GM21447 (cell line): Measurements from ENCODE around the gene FTCD.

Experiments
- ATAC-seq: cut with Tn5 transposase; IDR thresholded peaks from one replicate; pipeline ENCODE4 v1.9.1; 2021; ENCODE audit not compliant: unreplicated experiment

Gene FTCD

DNA sequence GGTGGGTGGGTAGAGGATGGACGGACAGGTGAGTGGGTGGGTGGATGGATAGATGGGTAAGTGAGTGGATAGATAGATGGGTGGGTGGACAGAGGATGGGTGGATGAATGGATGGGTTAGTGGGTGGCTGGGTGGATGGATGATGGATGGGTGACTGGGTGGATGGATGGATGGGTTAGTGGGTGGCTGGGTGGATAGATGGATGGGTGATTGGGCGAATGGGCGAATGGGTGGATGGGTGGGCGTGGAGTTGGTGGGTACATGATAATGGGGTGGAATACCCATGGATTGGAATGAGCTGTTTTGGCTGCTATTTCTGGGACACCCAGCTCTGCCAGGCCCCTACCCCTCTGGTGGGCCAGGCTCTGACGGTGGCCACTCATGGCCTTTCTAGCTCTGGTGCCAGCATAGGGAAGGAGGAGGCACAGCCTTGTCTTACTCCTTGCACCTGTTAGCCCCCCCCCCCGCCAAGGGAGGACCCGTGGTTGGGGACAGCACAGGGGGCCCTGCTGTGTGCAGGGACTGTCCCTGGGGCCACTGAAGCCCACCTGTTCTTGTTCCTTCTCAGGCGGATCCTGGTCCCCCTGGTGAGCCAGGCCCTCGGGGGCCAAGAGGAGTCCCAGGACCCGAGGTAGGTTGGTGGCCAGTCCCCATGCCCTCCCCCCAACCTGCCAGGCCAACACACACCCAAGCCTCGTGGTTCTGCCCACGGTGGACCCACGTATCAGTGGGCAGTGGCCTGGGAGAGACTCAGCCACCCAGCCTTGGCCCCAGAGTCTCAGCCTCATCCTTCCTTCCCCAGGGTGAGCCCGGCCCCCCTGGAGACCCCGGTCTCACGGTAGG, 31.1 kb downstream of the FTCD start:
- ATAC-seq, result no peak

DNA sequence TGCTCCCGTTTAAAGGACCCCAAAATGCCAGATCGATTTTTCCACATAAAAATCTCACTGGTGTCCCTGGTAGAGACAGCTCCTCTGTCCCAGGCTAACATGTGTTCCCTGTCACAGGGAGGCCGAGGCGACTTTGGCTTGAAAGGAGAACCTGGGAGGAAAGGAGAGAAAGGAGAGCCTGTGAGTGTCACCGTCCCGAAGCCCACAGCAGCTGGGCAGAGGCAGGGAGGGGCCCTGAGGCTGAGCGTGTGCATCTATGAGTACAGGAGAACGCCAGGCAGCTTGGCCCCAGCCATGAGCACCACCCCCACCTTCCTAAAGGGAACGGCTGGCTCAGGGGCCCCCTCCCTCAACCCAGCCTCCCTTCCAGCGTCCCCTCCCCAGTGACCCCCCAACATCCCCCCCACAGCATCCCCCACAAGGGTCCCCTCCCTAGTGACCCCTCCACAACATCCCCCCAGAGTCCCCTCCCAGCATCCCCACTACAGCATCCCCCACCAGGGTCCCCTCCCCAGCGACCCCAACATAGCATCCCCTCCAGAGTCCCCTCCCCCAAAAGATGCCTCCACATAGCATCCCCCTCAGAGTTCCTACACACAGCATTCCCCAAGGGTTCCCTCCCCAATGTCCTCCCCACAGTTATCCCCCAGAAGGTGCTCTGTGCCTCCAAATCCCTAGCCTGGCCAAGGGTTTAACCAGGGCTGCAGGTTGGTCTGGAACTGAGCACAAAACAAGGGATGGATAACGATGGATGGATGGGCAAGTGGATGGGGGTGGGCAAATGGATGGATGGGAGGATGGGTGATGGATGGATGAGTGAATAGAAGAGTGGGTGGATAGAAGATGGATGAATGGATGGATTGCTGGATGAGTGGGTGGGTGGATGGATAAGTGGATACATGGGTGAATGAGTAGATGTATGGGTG, 32.4 kb downstream of the FTCD start:
- ATAC-seq, result no peak

DNA sequence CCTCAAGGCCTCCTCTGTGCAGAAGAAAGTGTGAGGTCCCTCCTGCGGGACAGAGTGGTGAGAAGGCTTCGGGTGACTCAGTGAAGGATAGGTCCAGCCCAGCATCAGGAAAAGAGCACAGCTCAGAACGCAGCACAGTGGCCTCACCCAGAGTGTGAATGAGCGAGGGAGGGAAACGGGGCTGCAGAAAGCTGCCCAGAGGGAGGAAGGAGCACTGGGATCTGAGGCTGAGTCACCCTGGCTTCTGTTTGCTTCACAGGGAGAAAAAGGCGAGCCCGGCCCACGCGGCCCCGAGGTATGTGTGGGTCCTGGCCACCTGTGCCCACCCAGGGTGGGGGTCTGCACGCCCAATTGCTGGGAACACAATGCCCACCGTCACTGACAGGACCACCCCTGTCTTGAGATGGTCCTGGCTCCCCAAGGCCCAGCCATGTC, 33.1 kb downstream of the FTCD start:
- ATAC-seq, result no peak

DNA sequence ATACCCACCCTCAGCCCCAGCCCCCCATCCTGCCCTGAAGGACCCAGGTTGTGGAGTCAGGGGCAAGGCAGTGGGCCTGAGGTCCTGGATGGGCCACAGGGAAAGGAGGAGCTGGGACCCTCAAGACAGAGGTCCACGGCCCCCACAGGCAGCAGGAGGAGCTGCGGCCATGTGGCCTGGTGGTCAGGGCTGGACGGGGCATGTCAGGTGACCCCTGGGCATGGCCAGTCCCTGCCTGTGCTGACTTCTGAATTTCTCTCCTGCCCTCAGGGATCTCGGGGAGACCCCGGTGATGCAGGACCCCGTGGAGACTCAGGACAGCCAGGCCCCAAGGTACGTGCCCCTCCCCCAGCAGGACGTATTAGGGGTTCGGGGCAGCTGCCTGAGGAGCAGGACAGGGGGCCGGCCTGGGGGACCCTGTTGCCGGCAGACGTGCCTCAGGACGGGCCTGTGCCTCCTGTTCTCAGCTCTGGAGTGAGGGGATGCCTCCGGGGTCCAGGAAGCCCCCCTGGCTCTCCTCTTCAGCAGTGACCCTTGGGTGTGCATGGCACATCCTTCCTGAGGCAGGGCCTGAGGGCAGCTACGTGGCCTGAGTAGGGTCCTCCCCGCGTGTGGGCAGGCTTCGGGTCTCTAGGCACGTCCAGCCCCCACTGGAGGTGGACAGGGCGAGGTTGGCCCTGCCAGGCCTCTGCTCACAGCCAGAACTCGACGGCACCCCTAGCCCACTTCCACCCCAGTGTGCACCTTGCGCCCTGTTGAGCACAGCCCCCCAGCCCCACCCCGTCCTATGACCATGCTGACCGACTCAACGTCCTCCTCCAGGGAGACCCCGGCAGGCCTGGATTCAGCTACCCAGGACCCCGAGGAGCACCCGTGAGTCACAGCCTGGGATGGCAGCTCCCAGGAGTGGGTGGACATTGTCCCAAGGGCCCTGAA, 33.8 kb downstream of the FTCD start:
- ATAC-seq, result no peak

DNA sequence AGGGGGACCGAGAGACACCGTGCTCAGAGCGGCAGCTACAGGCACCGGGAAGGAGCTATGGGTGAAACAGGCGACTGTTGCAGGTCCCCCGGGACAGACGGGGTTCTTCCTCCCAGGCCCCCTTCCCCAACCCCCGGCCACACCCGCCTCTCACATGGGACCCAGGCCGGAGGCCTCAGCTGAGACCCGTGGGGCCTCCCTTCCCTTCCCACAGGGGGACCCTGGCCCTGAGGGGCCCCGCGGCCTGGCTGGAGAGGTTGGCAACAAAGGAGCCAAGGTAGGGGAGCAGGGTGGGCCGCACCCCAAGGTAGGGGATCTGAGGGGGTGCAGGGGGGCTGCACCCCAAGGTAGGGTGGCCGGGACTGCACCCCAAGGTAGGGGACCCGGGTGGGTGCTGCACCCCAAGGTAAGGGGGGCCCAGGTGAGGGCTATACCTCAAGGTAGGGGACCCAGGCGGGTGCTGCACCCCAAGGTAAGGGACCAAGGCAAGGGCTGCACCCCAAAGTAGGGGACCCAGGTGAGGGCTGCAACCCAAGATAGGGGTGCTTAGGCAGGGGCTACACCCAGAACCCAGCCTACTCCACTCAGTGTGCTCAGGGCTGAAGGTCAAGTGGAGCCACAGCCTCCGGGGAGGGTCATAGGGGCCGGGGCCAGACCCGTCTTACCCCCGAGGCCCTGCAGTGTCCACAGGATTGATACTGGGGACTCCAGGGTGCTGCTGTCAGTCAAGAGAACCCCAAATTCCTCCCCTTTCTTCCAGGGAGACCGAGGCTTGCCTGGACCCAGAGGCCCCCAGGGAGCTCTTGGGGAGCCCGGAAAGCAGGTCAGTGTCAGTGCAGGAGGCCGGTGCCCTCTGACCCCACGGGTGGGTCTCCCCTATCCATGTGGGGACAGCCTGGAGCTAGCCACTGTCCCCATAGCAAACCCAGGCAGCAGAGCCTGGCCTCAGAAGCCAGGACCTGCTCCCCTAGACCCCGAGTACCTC, 34.8 kb downstream of the FTCD start:
- no peak for ATAC-seq

DNA sequence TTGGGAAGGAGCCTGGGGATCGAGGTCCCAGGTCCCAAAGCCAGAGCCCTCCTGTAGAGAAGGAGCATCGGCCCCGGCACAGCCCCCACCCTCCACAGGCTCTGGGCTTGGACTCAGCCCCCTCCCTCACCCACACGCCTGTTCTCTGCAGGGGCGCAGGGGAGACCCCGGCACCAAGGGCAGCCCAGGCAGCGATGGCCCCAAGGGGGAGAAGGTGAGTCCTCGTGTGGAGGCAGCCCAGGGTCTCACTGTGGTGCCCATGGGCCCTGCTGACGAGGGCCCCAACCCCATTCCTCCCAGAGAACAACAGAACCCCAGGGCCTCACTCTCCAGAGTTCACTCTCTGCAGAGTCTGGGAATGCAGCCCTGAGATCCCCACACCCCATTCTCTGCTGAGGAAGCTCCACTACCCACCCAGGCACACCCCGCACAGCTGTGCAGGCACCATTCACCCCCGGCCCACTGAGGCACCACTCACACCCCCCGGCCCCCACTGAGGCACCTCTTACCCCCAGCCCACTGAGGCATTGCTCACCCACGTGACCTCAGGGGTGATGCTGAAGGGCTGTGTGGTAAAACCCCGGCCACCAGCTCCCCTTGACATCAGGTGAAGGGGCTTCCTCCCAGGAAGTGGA, 35.6 kb downstream of the FTCD start:
- ATAC-seq, result no peak

DNA sequence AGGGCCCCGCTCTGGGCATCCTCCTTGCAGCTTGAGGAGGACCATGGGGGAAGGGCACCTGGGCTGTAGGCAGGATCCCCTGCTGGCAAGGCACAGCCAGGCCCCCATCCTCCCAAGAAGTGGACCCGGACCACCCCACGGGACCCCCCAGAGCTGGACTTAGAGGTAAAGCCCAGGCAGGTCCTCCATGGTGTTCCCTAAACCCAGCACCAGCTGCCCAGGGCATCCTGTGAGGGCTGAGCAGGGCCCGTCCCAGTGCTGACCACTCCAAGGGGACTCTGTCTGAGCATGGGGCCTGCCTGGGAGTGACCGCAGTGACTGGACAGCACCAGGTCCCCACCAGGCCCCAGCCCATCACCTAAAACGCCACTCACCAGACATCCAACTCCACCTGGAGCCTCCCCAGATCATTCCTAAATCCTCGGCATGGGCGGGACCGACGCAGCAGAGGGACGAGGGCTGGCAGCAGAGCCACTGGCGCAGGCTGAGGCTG, 36.2 kb downstream of the FTCD start:
- no peak for ATAC-seq

DNA sequence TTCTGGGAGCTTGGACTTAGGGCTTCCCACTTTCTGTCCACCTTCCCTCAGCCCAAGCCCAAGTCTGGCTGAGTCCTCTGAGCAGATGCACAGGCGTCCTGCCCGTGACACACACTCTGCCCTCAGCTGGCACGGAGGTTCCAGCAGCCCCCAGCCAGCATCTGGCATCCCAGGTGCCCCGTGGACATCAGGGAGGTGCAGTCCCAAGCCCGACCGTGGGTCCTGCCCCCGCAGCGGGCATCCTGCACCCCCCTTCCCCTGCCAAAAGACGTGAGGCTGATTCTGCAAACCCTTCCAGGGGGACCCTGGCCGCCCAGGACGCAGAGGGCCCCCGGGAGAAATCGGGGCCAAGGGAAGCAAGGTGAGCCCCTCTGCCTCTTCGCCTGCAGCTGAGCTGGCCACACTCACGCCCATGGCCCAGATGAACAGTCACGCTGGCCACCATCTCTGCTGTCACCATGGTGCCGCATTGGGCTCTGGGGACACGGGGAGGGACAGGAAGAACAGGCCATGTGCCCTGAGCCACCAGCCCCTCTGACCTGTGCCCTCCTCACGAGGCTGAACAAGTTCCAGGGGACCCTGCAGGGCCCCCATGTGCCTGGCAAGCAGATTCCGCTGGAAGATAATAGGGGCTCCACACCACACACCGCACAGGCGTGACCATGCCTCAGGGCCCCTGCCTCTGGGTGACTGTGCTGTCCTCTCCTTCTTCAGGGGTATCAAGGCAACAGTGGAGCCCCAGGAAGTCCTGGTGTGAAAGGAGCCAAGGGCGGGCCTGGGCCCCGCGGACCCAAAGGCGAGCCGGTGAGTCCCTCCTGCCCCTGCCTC, 36.8 kb downstream of the FTCD start:
- no peak for ATAC-seq

DNA sequence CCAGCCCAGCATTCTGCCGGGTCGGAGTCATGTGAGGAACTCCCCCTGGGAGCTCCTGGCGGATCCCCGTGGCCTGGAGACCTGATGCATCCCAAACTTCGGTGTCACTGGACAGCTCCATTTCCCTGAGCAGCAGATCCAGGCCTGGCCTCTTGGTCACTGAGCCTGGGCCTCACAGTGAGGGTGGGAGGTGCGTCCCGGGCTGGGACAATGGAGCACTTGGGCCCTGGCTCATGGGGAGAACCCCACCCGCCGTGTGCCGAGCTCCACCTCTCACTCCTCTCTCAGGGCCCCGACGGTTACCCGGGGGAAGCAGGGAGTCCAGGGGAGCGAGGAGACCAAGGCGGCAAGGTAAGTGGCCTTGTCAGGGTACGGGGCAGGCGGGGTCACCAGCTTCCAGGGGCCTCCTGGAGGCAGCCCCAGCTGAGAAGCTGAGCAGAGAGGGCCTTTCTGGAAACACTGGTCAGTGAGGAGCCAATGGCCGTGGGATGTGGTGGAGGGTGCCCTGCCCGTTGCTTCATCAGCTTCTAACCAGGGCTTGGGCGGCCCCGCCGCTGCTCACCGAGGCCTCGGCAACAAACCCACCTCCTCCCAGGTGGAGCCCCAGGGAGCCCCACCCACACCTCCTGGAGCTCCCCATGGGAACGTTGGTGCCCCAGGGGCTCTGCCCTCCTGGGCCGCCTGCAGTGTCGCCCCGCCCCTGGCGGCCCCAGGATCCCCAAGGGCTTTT, 37.6 kb downstream of the FTCD start:
- ATAC-seq, result no peak

DNA sequence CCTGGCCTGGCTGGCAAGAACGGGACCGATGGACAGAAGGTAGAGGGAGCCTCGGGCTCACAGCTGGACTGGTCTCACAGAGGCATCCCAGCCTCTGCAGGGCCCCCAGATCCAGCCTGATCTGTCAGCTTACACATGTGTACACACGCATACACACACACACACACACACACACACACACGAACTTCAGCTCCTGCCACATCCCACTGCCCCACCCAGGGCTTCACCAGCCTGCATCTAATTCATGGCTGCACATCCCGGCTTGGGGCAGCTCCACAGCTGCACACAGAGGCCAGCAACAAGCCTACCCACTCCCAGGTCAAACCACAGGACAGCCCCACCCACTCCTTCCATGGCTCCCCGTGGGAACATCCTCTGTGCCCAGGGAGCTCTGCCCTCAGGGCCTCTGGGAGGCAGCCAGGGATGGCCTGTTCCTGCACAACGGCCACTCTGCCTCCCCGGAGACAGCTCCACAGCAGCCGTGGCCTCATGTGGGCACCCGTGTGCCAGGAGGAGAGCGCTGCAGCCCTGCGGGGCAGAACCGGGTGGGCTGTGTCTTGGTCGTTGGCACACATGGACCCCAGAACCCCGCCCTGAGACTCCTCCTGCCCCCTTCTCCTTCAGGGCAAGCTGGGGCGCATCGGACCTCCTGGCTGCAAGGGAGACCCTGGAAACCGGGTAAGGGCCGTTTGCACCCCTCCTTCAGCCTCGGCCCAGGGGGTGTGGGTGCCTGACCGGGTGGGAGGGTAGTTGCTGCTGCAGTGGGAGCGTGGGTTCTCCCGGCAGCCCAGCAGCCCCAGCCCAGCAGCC, 38.4 kb downstream of the FTCD start:
- no peak for ATAC-seq

DNA sequence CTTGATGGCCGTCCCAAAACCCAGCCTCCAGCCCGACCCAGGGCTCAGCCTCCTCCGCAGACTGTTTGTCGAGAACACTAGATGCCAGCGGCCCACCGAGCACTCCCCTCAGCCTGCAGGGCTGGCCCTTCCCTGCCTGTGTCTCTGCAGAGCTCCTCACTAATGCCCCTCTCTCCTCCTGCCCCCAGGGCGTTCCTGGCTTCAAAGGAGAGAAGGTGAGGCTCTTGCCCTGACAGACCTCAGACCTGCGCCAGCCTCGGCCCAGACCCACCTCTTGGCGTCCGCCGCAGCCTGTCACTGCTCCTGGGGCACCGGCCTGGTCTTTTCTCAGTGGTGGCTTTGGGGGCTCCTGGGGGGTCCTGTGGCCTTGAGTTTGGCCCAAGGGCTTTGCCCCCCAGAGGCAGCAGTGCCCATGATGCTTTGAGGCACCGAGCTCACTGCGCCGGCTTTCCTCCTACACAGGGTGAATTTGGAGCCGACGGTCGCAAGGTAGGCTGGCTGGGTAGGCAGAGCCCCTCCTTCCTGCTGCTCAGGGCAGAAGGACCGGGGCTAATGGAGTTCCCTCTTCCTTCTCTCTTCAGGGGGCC, 39.1 kb downstream of the FTCD start:
- no peak for ATAC-seq

DNA sequence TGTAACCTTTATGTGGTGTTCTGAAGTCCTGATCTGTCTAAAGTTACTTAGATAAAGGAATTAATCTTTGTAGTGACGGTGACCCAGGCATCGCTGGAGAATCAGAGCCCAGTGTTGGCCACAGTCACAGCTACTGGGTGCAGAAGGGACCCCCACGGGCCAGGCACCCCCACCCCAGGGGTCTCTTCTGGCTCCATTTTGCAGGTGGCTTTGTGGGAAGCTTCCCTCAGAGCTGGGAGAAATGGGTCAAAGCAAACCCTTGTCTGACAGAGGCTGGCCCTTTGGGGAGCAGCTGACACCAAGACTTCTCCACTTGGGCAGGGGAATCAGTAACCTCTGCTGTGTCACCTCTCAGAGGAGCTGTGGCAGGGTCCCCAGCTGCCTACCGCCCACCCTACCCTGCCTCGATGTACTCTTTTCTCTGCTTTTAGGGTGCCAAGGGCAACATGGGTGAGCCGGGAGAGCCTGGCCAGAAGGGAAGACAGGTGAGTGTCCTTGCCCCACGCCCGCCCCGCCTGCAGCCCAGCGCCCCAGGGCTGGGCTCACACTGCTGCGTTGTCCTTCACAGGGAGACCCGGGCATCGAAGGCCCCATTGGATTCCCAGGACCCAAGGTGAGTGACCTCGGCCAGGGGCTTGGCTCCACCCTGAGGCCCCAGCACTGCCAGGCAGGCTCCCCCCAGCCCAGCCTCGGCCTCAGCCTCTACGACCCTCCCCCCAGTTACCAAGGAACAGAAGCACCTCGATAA, 39.8 kb downstream of the FTCD start:
- ATAC-seq, result no peak

DNA sequence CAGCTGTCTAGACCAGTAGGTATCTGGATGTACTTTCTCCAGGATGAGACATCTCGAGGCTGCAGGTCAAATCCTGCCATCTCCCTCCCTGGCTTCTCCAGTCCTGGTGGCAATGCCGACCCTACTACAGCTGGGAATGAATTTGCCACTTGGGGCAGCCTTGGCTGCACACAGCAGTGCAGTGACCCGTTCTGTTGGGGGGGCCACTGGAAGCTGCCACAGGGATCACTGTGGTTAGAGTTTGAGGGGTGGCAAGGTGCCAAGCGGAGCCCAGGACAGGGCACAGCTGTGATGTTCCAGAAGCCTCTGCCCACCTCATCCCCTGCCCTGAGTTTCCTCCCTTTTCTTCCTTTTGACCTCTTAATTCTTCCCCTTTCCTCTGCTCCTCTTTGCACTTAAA, 40.4 kb downstream of the FTCD start:
- no peak for ATAC-seq

DNA sequence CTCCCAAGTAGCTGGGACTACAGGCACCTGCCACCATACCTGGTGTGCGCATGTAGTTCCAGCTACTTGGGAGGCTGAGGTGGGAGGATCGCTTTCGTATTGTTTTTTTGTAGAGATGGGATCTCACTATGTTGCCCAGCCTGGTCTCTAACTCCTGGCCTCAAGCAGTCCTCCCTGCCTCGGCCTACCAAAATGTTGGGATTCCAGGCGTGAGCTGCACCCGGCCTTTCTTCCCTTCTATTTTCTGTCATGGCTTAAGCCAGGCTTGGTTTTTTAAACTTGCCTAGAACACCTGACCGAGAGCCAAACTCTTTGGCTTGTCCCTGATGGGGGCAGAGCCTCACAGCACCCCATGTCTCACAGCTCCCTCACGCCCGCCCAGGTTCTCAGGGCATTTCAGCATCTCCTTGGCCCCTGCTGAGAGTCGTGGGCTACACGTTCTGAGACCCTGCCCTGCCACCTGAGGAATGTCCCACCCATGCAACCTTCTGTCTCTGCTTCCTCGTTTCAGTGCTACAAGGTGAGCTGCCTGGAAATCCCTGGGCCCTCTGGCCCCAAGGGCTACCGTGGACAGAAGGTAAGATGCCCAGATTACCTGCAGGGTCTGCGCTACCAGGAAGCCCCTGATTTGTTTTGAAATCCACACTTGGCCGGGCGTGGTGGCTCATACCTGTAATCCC, 41.7 kb downstream of the FTCD start:
- no peak for ATAC-seq

DNA sequence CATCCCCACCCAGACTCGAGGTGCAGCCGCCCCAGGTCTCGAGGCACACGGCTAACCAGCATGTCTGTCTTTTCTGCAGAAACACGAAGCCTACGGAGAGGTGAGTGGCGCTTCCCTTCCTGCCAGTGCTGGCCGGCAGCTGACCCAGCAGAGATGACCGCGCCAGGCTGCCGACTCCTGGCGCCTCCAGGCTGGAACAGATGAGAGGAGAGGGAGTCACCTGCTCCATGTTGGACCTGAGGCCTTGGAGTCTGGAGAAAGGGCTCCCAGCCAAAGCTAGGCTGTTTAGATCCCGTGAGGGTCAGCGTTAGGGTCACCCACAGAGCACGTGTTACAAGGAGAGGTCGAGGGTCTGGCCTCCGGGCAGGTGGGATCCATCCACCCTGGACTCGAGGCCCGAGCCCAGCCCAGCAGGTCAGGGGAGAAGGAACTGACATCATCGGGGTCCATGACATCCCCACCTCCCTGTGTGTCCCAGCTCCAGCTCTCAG, 42.6 kb downstream of the FTCD start:
- no peak for ATAC-seq
